Stimulated activated naive CD4-positive, alpha-beta T cell treated with Interleukin-2 at 50 U/mL for 16 hours (primary cell): ENCODE results near the gene FBL.

ENCODE experiments used
- DNase-seq: peaks from one replicate; lab custom pipeline; 2025; lab: John Stamatoyannopoulos, UW

Gene FBL

DNA sequence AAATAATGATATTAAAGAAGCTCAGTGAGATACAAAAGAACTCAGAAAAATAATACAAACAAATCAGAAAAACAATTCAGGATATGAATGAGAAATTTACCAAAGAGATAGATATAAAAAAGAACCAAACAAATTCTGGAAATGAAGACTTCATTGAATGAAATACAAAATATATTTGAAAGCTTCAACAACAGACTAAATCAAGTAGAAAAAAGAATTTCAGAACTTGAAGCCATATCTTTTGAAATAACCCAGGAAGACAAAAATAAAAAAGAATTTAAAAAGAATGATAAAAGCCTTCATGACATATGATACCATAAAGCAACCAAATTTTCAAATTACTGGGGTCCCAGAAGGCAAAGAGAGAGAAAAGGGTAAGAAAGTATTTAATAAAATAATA, 57.9 kb downstream of the FBL start:
- no peak for DNase-seq
